GM23248 (cell line): ENCODE data around the gene CRYBG1.

Experiments
- EZH2 ChIP-seq: fragments of 200-600 bp; sonication (generic); IDR thresholded peaks from 2 replicates; pipeline ENCODE4 v1.6.1; 2018; ENCODE audit warnings: antibody characterized with exemption, mild to moderate bottlenecking; ENCODE audit not compliant: insufficient read depth, poor library complexity, severe bottlenecking
- EZH2phosphoT487 ChIP-seq: fragments of 200-600 bp; sonication (generic); IDR thresholded peaks from 2 replicates; pipeline ENCODE4 v1.6.1; 2018; ENCODE audit warnings: antibody characterized with exemption, moderate library complexity, mild to moderate bottlenecking, low read depth; ENCODE audit not compliant: insufficient read depth

DNA sequence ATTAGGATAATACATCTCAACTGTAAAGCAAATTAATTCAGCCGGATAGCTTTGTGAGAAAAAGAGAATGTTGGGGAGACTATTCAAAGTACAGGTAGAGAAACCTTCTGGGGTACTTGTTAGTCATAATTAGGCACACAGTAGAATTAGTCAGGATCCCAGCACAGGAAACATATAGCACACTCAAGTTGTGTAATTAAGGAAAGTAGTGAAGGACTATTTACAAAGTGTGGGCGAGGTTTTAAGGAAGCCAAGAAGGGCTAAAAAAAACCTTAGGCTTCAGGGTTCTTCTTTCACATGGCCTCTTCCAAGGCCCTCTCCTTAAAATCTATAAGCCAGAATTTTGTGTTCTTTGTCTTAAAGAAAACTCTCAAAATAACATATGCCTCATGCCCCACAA, 142.0 kb downstream of the CRYBG1 start:
- TF ChIP-seq EZH2 (no peak), EZH2phosphoT487 (no peak)
